Type B pancreatic cell (in vitro differentiated cells): ENCODE measurements around the gene RANBP3. TPM values are rescaled to one million over a fixed set of nuclear protein-coding genes. Genes with fewer than 3 reads are reported as not detected.

ENCODE experiments used
- DNase-seq: peaks from one replicate; pipeline ENCODE4 v3.0.0; 2021; ENCODE audit warnings: mixed read lengths; ENCODE audit not compliant: unreplicated experiment; ENCODE audit errors: extremely low spot score
- H3K27ac Mint-ChIP-seq: 2 replicates; pipeline ENCODE4 v1.8.0; 2021; ENCODE audit warnings: mild to moderate bottlenecking, mixed read lengths
- H3K27me3 Mint-ChIP-seq: 2 replicates; pipeline ENCODE4 v1.8.0; 2021; ENCODE audit warnings: mixed read lengths
- H3K36me3 Mint-ChIP-seq: 2 replicates; pipeline ENCODE4 v1.8.0; 2021; ENCODE audit warnings: mixed read lengths
- H3K4me1 Mint-ChIP-seq: one replicate; pipeline ENCODE4 v1.8.0; 2021; ENCODE audit warnings: mixed read lengths; ENCODE audit not compliant: unreplicated experiment
- H3K4me3 Mint-ChIP-seq: 2 replicates; pipeline ENCODE4 v1.8.0; 2021; ENCODE audit warnings: mild to moderate bottlenecking, mixed read lengths
- H3K9me3 Mint-ChIP-seq: 2 replicates; pipeline ENCODE4 v1.8.0; 2021; ENCODE audit warnings: mixed read lengths
- total RNA-seq: library from RNA; stranded (reverse); gene quantifications from 2 replicates; pipeline ENCODE4 v1.2.1, GENCODE V29; 2021; ENCODE audit warnings: low replicate concordance
- TF ChIP-seq, protein P1 (sequence below): fragments of 200-600 bp; sonication (generic); conservative IDR thresholded peaks from 2 replicates; pipeline ENCODE4 v1.5.0; 2021; ENCODE audit warnings: antibody characterized with exemption, mild to moderate bottlenecking

The RANBP3 gene
- total RNA-seq, 1 donor from 2014 or later = 92.4 TPM

DNA sequence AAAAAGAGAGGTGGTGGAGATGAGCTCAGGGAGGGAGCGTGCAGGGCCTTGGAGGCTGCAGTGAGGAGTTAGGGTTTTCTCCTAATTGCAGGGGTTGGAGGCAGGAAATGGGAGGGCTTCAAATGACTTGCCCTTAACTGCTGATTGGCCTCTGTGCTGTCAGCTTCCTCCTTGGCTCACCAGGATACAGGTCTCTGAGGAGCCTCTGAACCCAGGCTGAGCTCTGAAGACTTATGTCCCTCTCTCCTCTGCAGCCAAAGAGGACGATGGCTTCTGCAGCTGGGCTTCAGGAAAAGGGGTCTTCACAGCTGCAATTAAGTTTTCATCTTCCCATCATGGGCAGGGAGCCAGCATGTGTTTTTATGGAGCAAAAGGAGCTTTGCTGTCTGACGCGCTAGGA lies 6.7 kb upstream of the RANBP3 start:
- TF ChIP-seq, protein P1, sequence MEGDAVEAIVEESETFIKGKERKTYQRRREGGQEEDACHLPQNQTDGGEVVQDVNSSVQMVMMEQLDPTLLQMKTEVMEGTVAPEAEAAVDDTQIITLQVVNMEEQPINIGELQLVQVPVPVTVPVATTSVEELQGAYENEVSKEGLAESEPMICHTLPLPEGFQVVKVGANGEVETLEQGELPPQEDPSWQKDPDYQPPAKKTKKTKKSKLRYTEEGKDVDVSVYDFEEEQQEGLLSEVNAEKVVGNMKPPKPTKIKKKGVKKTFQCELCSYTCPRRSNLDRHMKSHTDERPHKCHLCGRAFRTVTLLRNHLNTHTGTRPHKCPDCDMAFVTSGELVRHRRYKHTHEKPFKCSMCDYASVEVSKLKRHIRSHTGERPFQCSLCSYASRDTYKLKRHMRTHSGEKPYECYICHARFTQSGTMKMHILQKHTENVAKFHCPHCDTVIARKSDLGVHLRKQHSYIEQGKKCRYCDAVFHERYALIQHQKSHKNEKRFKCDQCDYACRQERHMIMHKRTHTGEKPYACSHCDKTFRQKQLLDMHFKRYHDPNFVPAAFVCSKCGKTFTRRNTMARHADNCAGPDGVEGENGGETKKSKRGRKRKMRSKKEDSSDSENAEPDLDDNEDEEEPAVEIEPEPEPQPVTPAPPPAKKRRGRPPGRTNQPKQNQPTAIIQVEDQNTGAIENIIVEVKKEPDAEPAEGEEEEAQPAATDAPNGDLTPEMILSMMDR = no peak
- Mint-ChIP-seq H3K4me1 (peaks cover 22% of the 10 kb centered on the region), H3K27ac (no peak overlapping the region), H3K9me3 (no peaks in the 10 kb centered on the region), H3K4me3 (no peak overlapping the region), H3K27me3 (no peaks in the 10 kb centered on the region), H3K36me3 (no peaks in the 10 kb centered on the region)
- DNase-seq = no peak

DNA sequence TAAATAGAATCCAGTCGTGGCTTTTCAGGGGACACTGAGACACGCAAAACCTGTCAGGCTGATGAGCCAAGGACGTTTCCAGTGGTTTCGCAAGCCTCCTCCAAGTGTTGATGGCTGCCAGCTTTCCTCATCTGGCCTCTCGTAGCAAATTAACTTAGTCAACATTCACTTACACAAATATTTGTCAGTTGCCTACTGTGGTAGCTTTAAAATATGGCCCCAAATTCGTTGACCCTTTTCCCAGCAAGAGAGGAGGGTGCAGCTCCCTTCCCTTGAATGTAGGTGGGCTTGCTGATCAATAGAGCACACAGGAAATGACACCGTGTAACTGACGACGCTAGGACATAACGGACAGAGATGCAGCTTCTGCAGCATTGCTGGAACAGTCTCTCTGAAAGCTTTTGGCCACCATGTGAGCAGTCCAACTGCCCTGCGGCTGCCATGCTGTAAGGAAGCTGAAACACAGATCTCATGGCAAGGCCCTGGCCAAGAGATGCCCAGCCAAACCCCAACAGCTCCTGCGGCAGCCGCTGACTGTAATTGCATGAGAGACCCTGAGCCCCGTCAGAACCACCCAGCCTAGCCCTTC lies 5.5 kb upstream of the RANBP3 start:
- Mint-ChIP-seq H3K9me3 (no peaks in the 10 kb centered on the region), H3K27me3 (no peaks in the 10 kb centered on the region), H3K36me3 (no peaks in the 10 kb centered on the region), H3K4me3 (no peak overlapping the region), H3K27ac (no peak overlapping the region), H3K4me1 (peaks cover 14% of the 10 kb centered on the region)
- no peak for DNase-seq
- TF ChIP-seq, protein P1 = no peak

DNA sequence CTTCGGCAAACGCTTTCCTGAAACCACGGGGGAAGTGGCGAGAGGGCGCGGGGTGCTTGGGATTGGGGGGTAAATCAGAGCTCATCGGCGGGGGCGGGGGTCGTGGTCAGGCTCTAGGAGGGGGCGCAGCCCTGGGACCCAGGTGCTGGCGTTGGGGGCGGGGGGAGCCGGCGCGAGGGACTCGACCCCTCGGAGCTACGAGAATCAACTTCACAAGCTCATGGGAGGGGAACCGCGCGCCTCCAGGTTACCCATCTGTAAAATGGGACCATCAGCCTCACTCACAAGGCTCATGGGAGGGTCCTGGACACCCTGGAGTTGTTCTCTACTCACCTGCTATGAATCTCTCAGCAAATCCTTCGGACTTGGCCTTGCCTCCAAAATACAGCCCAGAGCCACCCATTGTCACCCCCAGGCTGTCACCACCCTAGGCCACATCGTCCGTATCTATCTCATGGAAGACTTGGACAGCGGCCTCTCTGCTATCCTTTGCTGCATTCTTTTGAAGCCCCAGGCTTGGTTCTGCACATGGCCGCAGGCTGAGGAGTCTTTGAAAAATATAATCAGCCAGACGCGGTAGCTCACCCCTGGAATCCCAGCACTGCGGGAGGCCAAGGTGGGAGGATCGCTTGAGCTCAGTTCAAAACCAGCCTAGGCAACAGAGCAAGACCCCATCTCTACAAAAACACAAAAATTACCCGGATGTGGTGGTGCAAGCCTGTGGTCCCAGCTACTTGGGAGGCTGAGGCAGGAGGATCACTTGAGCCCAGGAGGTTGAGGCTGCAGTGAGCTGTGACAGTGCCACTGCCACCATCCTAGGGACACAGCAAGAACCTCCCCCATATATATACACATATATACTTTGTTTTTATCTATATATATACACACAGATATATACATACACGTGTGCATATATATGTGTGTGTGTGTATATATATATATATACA lies 939 bp upstream of the RANBP3 start:
- H3K27me3 Mint-ChIP-seq = no peaks in the 10 kb centered on the region
- no peak for DNase-seq
- peak overlapping the region; percentile 93 for H3K4me3 Mint-ChIP-seq
- TF ChIP-seq, protein P1 = no peak
- no peaks in the 10 kb centered on the region for H3K9me3 Mint-ChIP-seq
- peaks cover 5% of the 10 kb centered on the region for H3K36me3 Mint-ChIP-seq
- peak overlapping the region; percentile 90 for H3K27ac Mint-ChIP-seq
- H3K4me1 Mint-ChIP-seq = peaks cover 31% of the 10 kb centered on the region

DNA sequence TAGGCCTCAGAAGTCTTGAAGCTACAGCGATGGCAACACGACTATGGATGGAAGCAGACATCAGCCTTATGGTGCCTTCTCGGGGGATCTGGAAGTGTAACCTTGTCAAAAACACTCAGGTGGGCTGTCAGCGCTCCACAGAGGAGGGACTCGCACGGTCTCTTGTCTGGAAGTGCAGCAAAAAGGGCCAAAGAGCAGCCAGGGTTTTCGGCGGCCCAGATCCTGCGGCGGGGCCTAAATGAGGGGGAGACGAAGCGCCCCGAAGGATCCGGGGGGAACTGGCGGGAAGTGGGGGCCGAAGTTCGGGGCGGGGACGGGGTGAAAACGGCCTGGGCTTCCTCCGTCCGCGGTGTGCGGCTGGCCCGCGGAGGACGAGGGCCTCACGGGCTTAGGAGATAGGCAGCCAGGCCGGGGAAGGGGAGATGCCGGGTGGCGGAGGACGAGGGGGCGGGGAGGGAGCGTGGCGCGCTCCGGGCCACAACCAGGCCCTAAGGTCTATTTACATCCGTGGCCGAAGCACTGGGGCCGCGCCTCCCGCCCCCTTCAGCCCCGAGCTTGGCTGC lies 637 bp downstream of the RANBP3 start:
- Mint-ChIP-seq H3K36me3 (peaks cover 5% of the 10 kb centered on the region), H3K27me3 (no peaks in the 10 kb centered on the region), H3K27ac (peak overlapping the region; percentile 87)

DNA sequence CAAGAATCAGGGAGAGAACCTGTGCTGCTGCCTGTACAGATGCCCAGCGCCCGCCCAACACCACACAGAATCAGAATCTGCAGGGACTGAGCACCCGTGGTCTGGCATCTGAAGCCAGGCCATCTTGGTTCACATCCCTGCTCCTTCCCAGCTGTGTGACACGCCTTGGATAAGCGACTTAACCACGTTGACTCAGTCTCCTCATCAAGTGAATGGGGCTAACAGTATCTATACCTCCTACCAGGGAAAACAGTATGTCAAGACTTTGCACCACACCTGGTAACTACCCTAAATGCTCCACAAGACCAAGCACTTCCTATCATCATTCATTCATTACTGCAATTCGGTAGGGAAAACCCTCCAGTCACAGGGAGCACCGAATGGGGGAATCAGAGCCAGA lies 1.2 kb downstream of the RANBP3 start:
- DNase-seq = no peak
- Mint-ChIP-seq H3K36me3 (peaks cover 5% of the 10 kb centered on the region), H3K4me1 (peaks cover 31% of the 10 kb centered on the region), H3K27ac (peak overlapping the region; percentile 87), H3K27me3 (no peaks in the 10 kb centered on the region), H3K9me3 (no peaks in the 10 kb centered on the region), H3K4me3 (peak overlapping the region; percentile 93)
- TF ChIP-seq, protein P1 = no peak

More for the DNA sequence above, 637 bp downstream of the RANBP3 start:
- no peaks in the 10 kb centered on the region for H3K9me3 Mint-ChIP-seq
- H3K4me3 Mint-ChIP-seq = peak overlapping the region; percentile 93
- TF ChIP-seq, protein P1 = no peak
- H3K4me1 Mint-ChIP-seq = peaks cover 31% of the 10 kb centered on the region
- no peak for DNase-seq
